Testis (tissue), 3 donors: ENCODE measurements around the gene KRTAP5-7. TPM values are rescaled to one million over a fixed set of nuclear protein-coding genes. Genes with fewer than 3 reads are reported as not detected.

Experiments
- DNase-seq: peaks from one replicate; pipeline ENCODE4 v3.0.0-alpha.2; 2019
- H3K27ac ChIP-seq, 2 donors: fragments of 200-600 bp; sonication (generic); one replicate each; pipeline ENCODE4 v1.5.1; 2019
- H3K27me3 ChIP-seq: fragments of 200-600 bp; sonication (generic); one replicate; pipeline ENCODE4 v1.5.1; 2019
- H3K36me3 ChIP-seq: fragments of 200-600 bp; sonication (generic); one replicate; pipeline ENCODE4 v1.5.1; 2017; ENCODE audit warnings: low read depth; ENCODE audit errors: missing control alignments
- H3K4me1 ChIP-seq: fragments of 200-600 bp; sonication (generic); one replicate; pipeline ENCODE4 v1.5.1; 2019
- H3K4me3 ChIP-seq, 2 donors: fragments of 200-600 bp; sonication (generic); one replicate each; pipeline ENCODE4 v1.5.1; 2017 to 2019
- H3K9me3 ChIP-seq: fragments of 200-600 bp; sonication (generic); one replicate; pipeline ENCODE4 v1.5.1; 2017
- CTCF ChIP-seq, 3 experiments: fragments of 450-650 bp in 2 of 3; fragments of 200-600 bp in 1 of 3; sonication (generic) in 1 of 3; IDR thresholded peaks; one replicate each; pipeline ENCODE4 v1.5.1; 2016 to 2019; ENCODE audit warnings: antibody characterized with exemption in 3 of 3, mild to moderate bottlenecking in 2 of 3, moderate library complexity in 1 of 3
- POLR2A ChIP-seq: fragments of 450-650 bp; IDR thresholded peaks from one replicate; pipeline ENCODE4 v1.6.1; 2017; ENCODE audit warnings: antibody characterized with exemption, mild to moderate bottlenecking, moderate library complexity
- WGBS, 2 donors: methylation state at CpG; one replicate each; pipeline ENCODE4 v1.1.5; 2018; 5-methylcytosine and 5-hydroxymethylcytosine counted together
- intact Hi-C: fragments of 100-400 bp; cut with DNase I; formaldehyde crosslinking; loops from one replicate; pipeline ENCODE4 v1.15.1; 2023; ENCODE audit warnings: low total_unique reads
- polyA plus RNA-seq: library from polyadenylated mRNA; stranded (reverse); fragments of 350-450 nt; fragmentation: Illumina TruSeq; extraction: RNeasy Lipid Tissue Mini Kit (QIAGEN cat#74804); gene quantifications from one replicate; pipeline ENCODE4 v1.2.3, GENCODE V29; 2014; ENCODE audit warnings: low read depth, low replicate concordance; ENCODE audit not compliant: insufficient read depth
- total RNA-seq, 2 donors: library from RNA; depleted of rRNA; stranded (reverse); fragments of >200 nt; gene quantifications; one replicate each; pipeline ENCODE4 v1.2.3, GENCODE V29; 2016

The KRTAP5-7 gene
- total and polyA plus RNA-seq, 3 donors from 2014 or later, result 0.94 to 1.7 (median 1.7) TPM

- H3K27ac ChIP-seq, result no peak overlapping the region
- H3K4me3 ChIP-seq, result no peak overlapping the region
- intact Hi-C loops, result no loop called here
- no peaks in the 10 kb centered on the region for H3K36me3 ChIP-seq
- no peaks in the 10 kb centered on the region for H3K4me1 ChIP-seq
- no peak for DNase-seq
- no peaks in the 10 kb centered on the region for H3K9me3 ChIP-seq
- 87 to 98% methylated on average over 6 of the region's 6 CpGs for WGBS, 2 donors
- TF ChIP-seq POLR2A (no peak), CTCF (IDR thresholded peaks at IDR 0.05) (no peak)
- H3K27me3 ChIP-seq, result no peaks in the 10 kb centered on the region
These were observed 27.5 kb upstream of the KRTAP5-7 start for GRCh38 chr11:71499546-71499945.

- intact Hi-C loops, result no loop called here
- H3K4me3 ChIP-seq, result no peak overlapping the region
- no peaks in the 10 kb centered on the region for H3K36me3 ChIP-seq
These were observed 26.5 kb upstream of the KRTAP5-7 start for GRCh38 chr11:71500601-71501021.

GRCh38 chr11:71501071-71501985, 25.7 kb upstream of the KRTAP5-7 start:
- H3K27me3 ChIP-seq, result no peaks in the 10 kb centered on the region
- TF ChIP-seq POLR2A (no peak), CTCF (IDR thresholded peaks at IDR 0.05) (no peak)
- DNase-seq, result no peak
- no peaks in the 10 kb centered on the region for H3K9me3 ChIP-seq
- no peaks in the 10 kb centered on the region for H3K36me3 ChIP-seq
- WGBS, 2 donors, result 93 to 95% methylated on average over 30 of the region's 30 CpGs
- intact Hi-C loops, result no loop called here
- no peak overlapping the region for H3K27ac ChIP-seq
- no peaks in the 10 kb centered on the region for H3K4me1 ChIP-seq
- H3K4me3 ChIP-seq, result no peak overlapping the region

More at GRCh38 chr11:71500601-71501021, 26.5 kb upstream of the KRTAP5-7 start:
- TF ChIP-seq CTCF (IDR thresholded peaks at IDR 0.05), result no peak
- no peak for TF ChIP-seq POLR2A
- peak; percentile 63 for DNase-seq
- Histone ChIP-seq H3K9me3 (no peaks in the 10 kb centered on the region), H3K27ac (no peak overlapping the region), H3K4me1 (no peaks in the 10 kb centered on the region), H3K27me3 (no peaks in the 10 kb centered on the region)
- 56 to 63% methylated on average over 4 to 6 of the region's 6 CpGs for WGBS, 2 donors

GRCh38 chr11:71502026-71502425, 25.0 kb upstream of the KRTAP5-7 start:
- no peak overlapping the region for H3K4me3 ChIP-seq
- no peak overlapping the region for H3K27ac ChIP-seq
- H3K4me1 ChIP-seq, result no peaks in the 10 kb centered on the region
- TF ChIP-seq CTCF (IDR thresholded peaks at IDR 0.05), result no peak
- TF ChIP-seq POLR2A, result no peak
- no peak for DNase-seq
- no peaks in the 10 kb centered on the region for H3K9me3 ChIP-seq
- H3K36me3 ChIP-seq, result no peaks in the 10 kb centered on the region
- H3K27me3 ChIP-seq, result no peaks in the 10 kb centered on the region
- intact Hi-C loops, result no loop called here
- WGBS, 2 donors, result 95 to 100% methylated on average over 6 to 10 of the region's 10 CpGs
